Transverse colon (tissue), 4 donors: Measurements from ENCODE around the gene SZT2.

Experiments used
- EP300 ChIP-seq: sonication (generic); formaldehyde crosslinking; IDR thresholded peaks from one replicate; pipeline ENCODE4 v1.6.1; 2017; ENCODE audit warnings: antibody characterized with exemption, low read depth
- POLR2A ChIP-seq: fragments of 450-650 bp; IDR thresholded peaks from one replicate; pipeline ENCODE4 v1.6.1; 2016; ENCODE audit warnings: antibody characterized with exemption, mild to moderate bottlenecking, moderate library complexity
- POLR2AphosphoS5 ChIP-seq, 3 donors: sonication (generic); formaldehyde crosslinking; IDR thresholded peaks; one replicate each; pipeline ENCODE4 v1.6.1; 2016; ENCODE audit warnings: antibody characterized with exemption in 3 of 3
- TF ChIP-seq, protein P1 (sequence below), 5 experiments: fragments of 200-600 bp in 3 of 5; fragments of 450-650 bp in 2 of 5; sonication (generic) in 3 of 5; IDR thresholded peaks; 1 replicate in 2 of 5; 2 replicates in 3 of 5; pipeline ENCODE4 v1.5.1; 2016 to 2017; ENCODE audit warnings: antibody characterized with exemption in 5 of 5, inconsistent platforms in 3 of 5, mild to moderate bottlenecking in 2 of 5, moderate library complexity in 1 of 5

DNA sequence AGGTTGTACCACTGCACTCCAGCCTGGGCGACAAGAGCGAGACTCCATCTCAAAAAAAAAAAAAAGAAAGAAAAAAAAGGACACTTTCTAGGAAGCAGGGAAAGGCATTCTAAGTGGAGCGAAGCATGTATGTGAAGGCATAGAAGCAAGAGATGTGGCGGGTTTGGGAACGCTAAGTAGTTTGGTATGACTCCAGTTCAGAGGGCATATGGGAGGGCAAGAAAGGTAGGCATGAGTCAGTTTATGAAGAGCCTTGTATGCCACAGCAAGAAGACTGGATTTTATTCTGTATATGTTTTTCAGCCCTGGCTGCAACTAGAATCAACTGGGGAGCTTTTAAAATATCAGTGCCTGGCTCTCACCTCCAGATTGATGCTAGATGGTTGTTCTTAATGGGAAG lies 17.5 kb upstream of the SZT2 start:
- TF ChIP-seq, protein P1, sequence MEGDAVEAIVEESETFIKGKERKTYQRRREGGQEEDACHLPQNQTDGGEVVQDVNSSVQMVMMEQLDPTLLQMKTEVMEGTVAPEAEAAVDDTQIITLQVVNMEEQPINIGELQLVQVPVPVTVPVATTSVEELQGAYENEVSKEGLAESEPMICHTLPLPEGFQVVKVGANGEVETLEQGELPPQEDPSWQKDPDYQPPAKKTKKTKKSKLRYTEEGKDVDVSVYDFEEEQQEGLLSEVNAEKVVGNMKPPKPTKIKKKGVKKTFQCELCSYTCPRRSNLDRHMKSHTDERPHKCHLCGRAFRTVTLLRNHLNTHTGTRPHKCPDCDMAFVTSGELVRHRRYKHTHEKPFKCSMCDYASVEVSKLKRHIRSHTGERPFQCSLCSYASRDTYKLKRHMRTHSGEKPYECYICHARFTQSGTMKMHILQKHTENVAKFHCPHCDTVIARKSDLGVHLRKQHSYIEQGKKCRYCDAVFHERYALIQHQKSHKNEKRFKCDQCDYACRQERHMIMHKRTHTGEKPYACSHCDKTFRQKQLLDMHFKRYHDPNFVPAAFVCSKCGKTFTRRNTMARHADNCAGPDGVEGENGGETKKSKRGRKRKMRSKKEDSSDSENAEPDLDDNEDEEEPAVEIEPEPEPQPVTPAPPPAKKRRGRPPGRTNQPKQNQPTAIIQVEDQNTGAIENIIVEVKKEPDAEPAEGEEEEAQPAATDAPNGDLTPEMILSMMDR (IDR thresholded peaks at IDR 0.05): no peak
- TF ChIP-seq POLR2AphosphoS5 (IDR thresholded peaks at IDR 0.05) (no peak), POLR2A (no peak), EP300 (no peak)
